Endodermal cell (in vitro differentiated cells): ENCODE measurements around the gene PIK3CA. TPM values are rescaled to one million over a fixed set of nuclear protein-coding genes. Genes with fewer than 3 reads are reported as not detected.
"Not testable (repeated sequence)": the region's sequence is repeated elsewhere in the genome, so short reads cannot be mapped to it uniquely, and the experiment has no call there.

Source experiments
- DNase-seq: peaks from one replicate; pipeline ENCODE4 v3.0.0-alpha.2; 2017
- H3K27ac ChIP-seq: 2 replicates; pipeline ENCODE4 v1.5.1; 2013; ENCODE audit warnings: mild to moderate bottlenecking, low read depth, low read length, moderate library complexity
- H3K27me3 ChIP-seq: 2 replicates; pipeline ENCODE4 v1.6.1; 2013; ENCODE audit warnings: mild to moderate bottlenecking, low read length, moderate library complexity; ENCODE audit not compliant: insufficient read depth, control insufficient read depth, poor library complexity, severe bottlenecking
- H3K36me3 ChIP-seq: 2 replicates; pipeline ENCODE4 v1.7.0; 2013; ENCODE audit warnings: mild to moderate bottlenecking, low read length, moderate library complexity; ENCODE audit not compliant: control insufficient read depth, insufficient read depth
- H3K4me1 ChIP-seq: one replicate; pipeline ENCODE4 v1.7.0; 2013; ENCODE audit warnings: low read length; ENCODE audit not compliant: control insufficient read depth, insufficient read depth
- H3K4me3 ChIP-seq: 2 replicates; pipeline ENCODE4 v1.5.1; 2013; ENCODE audit warnings: mild to moderate bottlenecking, low read length, moderate library complexity
- H3K9ac ChIP-seq: 2 replicates; pipeline ENCODE4 v1.6.1; 2013; ENCODE audit warnings: mild to moderate bottlenecking, low read length, moderate library complexity; ENCODE audit not compliant: poor library complexity, severe bottlenecking; ENCODE audit errors: extremely low read depth
- H3K9me3 ChIP-seq: 2 replicates; pipeline ENCODE4 v1.6.1; 2013; ENCODE audit warnings: mild to moderate bottlenecking, low read length, moderate library complexity; ENCODE audit not compliant: control insufficient read depth
- H3K27ac Mint-ChIP-seq: 2 replicates; pipeline ENCODE4 v1.8.0; 2020; ENCODE audit warnings: mixed read lengths
- H3K27me3 Mint-ChIP-seq: 2 replicates; pipeline ENCODE4 v1.8.0; 2021; ENCODE audit warnings: mild to moderate bottlenecking, mixed read lengths; ENCODE audit not compliant: insufficient read depth
- H3K36me3 Mint-ChIP-seq: 2 replicates; pipeline ENCODE4 v1.8.0; 2020; ENCODE audit warnings: low read depth, mixed read lengths
- H3K4me1 Mint-ChIP-seq: 2 replicates; pipeline ENCODE4 v1.8.0; 2020; ENCODE audit warnings: mixed read lengths
- H3K4me3 Mint-ChIP-seq: 2 replicates; pipeline ENCODE4 v1.8.0; 2020; ENCODE audit warnings: mild to moderate bottlenecking, moderate library complexity, mixed read lengths
- H3K9me3 Mint-ChIP-seq: 2 replicates; pipeline ENCODE4 v1.8.0; 2020; ENCODE audit warnings: mild to moderate bottlenecking, mixed read lengths
- WGBS, 2 experiments: methylation state at CpG; one replicate each; pipeline versions ENCODE4 v1.1.5 to v1.1.7; 2013; ENCODE audit warnings: missing lambda C conversion rate in 2 of 2, mixed read lengths in 1 of 2; ENCODE audit not compliant: insufficient coverage in 1 of 2, insufficient read length in 1 of 2; 5-methylcytosine and 5-hydroxymethylcytosine counted together
- total RNA-seq, 2 donors: library from RNA; stranded (reverse); fragmentation: NEBNext Ultra II Directional in 1 of 2; extraction: Animal tissue kit (Norgen Biotek cat#: 25700) in 1 of 2; gene quantifications; 2 replicates in 1 of 2; 3 replicates in 1 of 2; pipeline ENCODE4 v1.2.1, GENCODE V29; 2021
- TF ChIP-seq, protein P1 (sequence below): fragments of 200-600 bp; sonication (generic); conservative IDR thresholded peaks from 2 replicates; pipeline ENCODE4 v1.5.0; 2021; ENCODE audit warnings: antibody characterized with exemption, mild to moderate bottlenecking

The PIK3CA gene
- total RNA-seq, 2 donors from 2014 or later, result 21.1 to 22.2 TPM

DNA sequence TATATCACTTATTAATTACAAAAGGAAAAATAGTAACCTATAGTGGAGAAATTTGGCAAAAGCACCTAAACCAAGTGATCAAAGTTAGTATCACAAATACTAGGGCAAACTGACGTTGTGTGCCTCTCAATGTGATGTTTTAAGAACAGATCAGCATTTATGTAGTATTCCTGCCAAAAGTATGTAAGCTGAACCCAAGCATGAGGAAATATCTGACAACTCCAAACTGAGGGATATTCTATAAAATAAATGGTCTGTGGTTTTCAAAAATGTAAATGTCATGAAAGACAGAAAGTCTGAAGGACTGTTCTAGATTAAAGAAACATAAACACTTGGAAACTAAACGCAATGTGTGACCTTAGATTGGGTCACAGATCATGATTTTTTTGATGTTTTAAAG, 34.3 kb upstream of the PIK3CA start:
- Histone ChIP-seq H3K9me3 (no peaks in the 10 kb centered on the region), H3K27ac (no peak overlapping the region), H3K9ac (no peak overlapping the region), H3K36me3 (no peaks in the 10 kb centered on the region), H3K4me3 (no peak overlapping the region), H3K27me3 (no peaks in the 10 kb centered on the region), H3K4me1 (no peaks in the 10 kb centered on the region)
- H3K4me1 Mint-ChIP-seq, result no peaks in the 10 kb centered on the region
- no peaks in the 10 kb centered on the region for H3K27me3 Mint-ChIP-seq
- peaks cover 16% of the 10 kb centered on the region for H3K9me3 Mint-ChIP-seq
- 71 to 96% methylated on average over 1 to 2 of the region's 2 CpGs for WGBS, 2 experiments
- no peak overlapping the region for H3K27ac Mint-ChIP-seq
- no peak for DNase-seq
- H3K4me3 Mint-ChIP-seq, result no peak overlapping the region
- TF ChIP-seq, protein P1, sequence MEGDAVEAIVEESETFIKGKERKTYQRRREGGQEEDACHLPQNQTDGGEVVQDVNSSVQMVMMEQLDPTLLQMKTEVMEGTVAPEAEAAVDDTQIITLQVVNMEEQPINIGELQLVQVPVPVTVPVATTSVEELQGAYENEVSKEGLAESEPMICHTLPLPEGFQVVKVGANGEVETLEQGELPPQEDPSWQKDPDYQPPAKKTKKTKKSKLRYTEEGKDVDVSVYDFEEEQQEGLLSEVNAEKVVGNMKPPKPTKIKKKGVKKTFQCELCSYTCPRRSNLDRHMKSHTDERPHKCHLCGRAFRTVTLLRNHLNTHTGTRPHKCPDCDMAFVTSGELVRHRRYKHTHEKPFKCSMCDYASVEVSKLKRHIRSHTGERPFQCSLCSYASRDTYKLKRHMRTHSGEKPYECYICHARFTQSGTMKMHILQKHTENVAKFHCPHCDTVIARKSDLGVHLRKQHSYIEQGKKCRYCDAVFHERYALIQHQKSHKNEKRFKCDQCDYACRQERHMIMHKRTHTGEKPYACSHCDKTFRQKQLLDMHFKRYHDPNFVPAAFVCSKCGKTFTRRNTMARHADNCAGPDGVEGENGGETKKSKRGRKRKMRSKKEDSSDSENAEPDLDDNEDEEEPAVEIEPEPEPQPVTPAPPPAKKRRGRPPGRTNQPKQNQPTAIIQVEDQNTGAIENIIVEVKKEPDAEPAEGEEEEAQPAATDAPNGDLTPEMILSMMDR, result no peak
- H3K36me3 Mint-ChIP-seq, result no peaks in the 10 kb centered on the region

DNA sequence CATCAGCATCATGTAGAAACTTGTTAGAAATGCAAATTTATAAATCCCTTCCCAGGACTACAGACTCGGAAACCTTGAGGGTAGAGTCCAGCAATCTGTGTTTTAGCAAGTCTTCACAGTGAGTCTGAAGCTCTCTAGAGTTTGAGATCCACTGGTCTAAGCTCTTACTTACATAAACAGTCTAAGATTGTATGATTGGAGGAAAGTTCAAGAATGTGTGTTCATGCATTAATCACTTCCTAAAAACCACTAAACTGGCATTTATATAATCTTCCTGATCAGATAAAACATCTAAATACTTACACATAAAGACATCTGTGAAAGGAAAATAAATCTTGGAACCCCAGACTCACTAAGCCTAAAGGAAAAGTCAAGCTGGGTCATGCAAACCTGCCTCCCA, 32.7 kb upstream of the PIK3CA start:
- H3K4me3 ChIP-seq, H3K36me3 ChIP-seq, H3K4me3 Mint-ChIP-seq, DNase-seq, H3K27me3 ChIP-seq, H3K4me1 ChIP-seq, H3K27ac Mint-ChIP-seq, H3K4me1 Mint-ChIP-seq, H3K27ac ChIP-seq, H3K36me3 Mint-ChIP-seq, H3K9ac ChIP-seq, H3K27me3 Mint-ChIP-seq, H3K9me3 ChIP-seq: not testable (repeated sequence)
- WGBS, 2 experiments, result 93 to 100% methylated on average over 1 of the region's 1 CpG
- peaks cover 15% of the 10 kb centered on the region for H3K9me3 Mint-ChIP-seq

DNA sequence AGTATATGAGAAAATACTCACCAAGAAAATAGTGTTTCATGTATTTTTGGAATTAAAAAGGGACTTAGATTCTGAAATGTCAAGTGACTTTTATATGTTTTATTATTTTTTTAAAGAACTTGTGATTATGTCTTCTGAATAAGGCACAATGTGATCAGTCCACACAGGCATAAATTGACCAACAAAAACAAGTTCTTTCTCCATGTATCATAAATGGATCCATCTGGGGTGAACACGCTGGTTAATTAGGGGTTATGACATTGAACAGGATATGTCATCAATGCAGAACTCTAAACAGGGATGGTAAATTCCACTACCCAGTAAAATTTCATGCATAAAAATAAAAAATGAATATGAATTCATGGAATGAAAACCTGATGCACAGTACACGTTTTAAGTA, 31.3 kb upstream of the PIK3CA start:
- H3K27ac ChIP-seq, result no peak overlapping the region
- 85% methylated on average over 1 of the region's 2 CpGs; no CpG with 5 or more reads in 1 of the 2 experiments for WGBS, 2 experiments
- H3K4me3 ChIP-seq, result no peak overlapping the region
- Mint-ChIP-seq H3K27me3 (peaks cover 2% of the 10 kb centered on the region), H3K4me1 (no peaks in the 10 kb centered on the region), H3K36me3 (peaks cover 3% of the 10 kb centered on the region), H3K9me3 (peaks cover 15% of the 10 kb centered on the region), H3K4me3 (no peak overlapping the region), H3K27ac (no peak overlapping the region)
- no peaks in the 10 kb centered on the region for H3K36me3 ChIP-seq
- DNase-seq, result no peak
- no peaks in the 10 kb centered on the region for H3K9me3 ChIP-seq
- no peaks in the 10 kb centered on the region for H3K4me1 ChIP-seq
- TF ChIP-seq, protein P1, result no peak
- H3K9ac ChIP-seq, result no peak overlapping the region
- H3K27me3 ChIP-seq, result no peaks in the 10 kb centered on the region

DNA sequence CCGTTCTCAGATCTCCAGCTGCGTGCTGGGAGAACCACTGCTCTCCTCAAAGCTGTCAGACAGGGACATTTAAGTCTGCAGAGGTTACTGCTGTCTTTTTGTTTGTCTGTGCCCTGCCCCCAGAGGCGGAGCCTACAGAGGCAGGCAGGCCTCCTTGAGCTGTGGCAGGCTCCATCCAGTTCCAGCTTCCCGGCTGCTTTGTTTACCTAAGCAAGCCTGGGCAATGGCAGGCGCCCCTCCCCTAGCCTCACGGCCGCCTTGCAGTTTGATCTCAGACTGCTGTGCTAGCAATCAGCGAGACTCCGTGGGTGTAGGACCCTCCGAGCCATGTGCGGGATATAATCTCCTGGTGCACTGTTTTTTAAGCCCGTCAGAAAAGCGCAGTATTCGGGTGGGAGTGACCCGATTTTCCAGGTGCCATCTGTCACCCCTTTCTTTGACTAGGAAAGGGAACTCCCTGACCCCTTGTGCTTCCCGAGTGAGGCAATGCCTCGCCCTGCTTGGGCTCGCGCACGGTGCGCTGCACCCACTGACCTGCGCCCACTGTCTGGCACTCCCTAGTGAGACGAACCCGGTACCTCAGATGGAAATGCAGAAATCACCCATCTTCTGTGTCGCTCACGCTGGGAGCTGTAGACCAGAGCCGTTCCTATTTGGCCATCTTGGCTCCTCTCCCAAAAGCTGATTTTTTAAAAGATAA, 15.8 kb upstream of the PIK3CA start:
- H3K9me3 ChIP-seq, result not testable (repeated sequence)
- DNase-seq, result peak; percentile 62

More for the DNA sequence above, 15.8 kb upstream of the PIK3CA start:
- not testable (repeated sequence) for H3K9ac ChIP-seq, H3K36me3 ChIP-seq, H3K27ac Mint-ChIP-seq, H3K4me1 Mint-ChIP-seq, H3K4me3 ChIP-seq, H3K4me3 Mint-ChIP-seq, H3K27ac ChIP-seq, H3K27me3 ChIP-seq, H3K36me3 Mint-ChIP-seq, H3K4me1 ChIP-seq, H3K27me3 Mint-ChIP-seq
- peaks cover 10% of the 10 kb centered on the region for H3K9me3 Mint-ChIP-seq
- 91 to 96% methylated on average over 3 to 25 of the region's 27 CpGs for WGBS, 2 experiments
